Activated T-helper 2 cell treated with anti-CD3 and anti-CD28 coated beads, Interferon-gamma antibody, Interleukin-2, Interleukin-4, amounts not matched to agents 10 μg/mL and 5 μg/mL and 100 μg/mL, durations not matched to agents 14 hours and 24 hours and 36 hours (primary cell): Measurements from ENCODE around the gene FAM83G. TPM values are rescaled to one million over a fixed set of nuclear protein-coding genes. Genes with fewer than 3 reads are reported as not detected.
"Not testable (repeated sequence)": the region's sequence is repeated elsewhere in the genome, so short reads cannot be mapped to it uniquely, and the experiment has no call there.

Source experiments
- DNase-seq: peaks from one replicate; pipeline ENCODE4 v3.0.0; 2021; ENCODE audit warnings: low spot score
- H3K27ac Mint-ChIP-seq: one replicate; pipeline ENCODE4 v1.8.0; 2021; ENCODE audit warnings: mixed read lengths
- H3K27me3 Mint-ChIP-seq: one replicate; pipeline ENCODE4 v1.8.0; 2021; ENCODE audit warnings: low read depth, mixed read lengths
- H3K36me3 Mint-ChIP-seq: one replicate; pipeline ENCODE4 v1.8.0; 2021; ENCODE audit warnings: low read depth, mixed read lengths
- H3K4me1 Mint-ChIP-seq: one replicate; pipeline ENCODE4 v1.8.0; 2021; ENCODE audit warnings: low read depth, mixed read lengths
- H3K4me3 Mint-ChIP-seq: one replicate; pipeline ENCODE4 v1.8.0; 2021; ENCODE audit warnings: low read depth, mild to moderate bottlenecking, moderate library complexity, mixed read lengths
- H3K9me3 Mint-ChIP-seq: one replicate; pipeline ENCODE4 v1.8.0; 2021; ENCODE audit warnings: mixed read lengths
- intact Hi-C: fragments of 100-400 bp; cut with micrococcal nuclease; formaldehyde crosslinking; loops from one replicate; pipeline ENCODE4 v1.15.1; 2023
- total RNA-seq: library from RNA; stranded (reverse); gene quantifications from 2 replicates; pipeline ENCODE4 v1.2.3, GENCODE V29; 2022

FAM83G gene, protein sequence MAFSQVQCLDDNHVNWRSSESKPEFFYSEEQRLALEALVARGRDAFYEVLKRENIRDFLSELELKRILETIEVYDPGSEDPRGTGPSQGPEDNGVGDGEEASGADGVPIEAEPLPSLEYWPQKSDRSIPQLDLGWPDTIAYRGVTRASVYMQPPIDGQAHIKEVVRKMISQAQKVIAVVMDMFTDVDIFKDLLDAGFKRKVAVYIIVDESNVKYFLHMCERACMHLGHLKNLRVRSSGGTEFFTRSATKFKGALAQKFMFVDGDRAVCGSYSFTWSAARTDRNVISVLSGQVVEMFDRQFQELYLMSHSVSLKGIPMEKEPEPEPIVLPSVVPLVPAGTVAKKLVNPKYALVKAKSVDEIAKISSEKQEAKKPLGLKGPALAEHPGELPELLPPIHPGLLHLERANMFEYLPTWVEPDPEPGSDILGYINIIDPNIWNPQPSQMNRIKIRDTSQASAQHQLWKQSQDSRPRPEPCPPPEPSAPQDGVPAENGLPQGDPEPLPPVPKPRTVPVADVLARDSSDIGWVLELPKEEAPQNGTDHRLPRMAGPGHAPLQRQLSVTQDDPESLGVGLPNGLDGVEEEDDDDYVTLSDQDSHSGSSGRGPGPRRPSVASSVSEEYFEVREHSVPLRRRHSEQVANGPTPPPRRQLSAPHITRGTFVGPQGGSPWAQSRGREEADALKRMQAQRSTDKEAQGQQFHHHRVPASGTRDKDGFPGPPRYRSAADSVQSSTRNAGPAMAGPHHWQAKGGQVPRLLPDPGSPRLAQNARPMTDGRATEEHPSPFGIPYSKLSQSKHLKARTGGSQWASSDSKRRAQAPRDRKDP
- 14.0 and 15.3 TPM in 2 replicates for total RNA-seq

DNA sequence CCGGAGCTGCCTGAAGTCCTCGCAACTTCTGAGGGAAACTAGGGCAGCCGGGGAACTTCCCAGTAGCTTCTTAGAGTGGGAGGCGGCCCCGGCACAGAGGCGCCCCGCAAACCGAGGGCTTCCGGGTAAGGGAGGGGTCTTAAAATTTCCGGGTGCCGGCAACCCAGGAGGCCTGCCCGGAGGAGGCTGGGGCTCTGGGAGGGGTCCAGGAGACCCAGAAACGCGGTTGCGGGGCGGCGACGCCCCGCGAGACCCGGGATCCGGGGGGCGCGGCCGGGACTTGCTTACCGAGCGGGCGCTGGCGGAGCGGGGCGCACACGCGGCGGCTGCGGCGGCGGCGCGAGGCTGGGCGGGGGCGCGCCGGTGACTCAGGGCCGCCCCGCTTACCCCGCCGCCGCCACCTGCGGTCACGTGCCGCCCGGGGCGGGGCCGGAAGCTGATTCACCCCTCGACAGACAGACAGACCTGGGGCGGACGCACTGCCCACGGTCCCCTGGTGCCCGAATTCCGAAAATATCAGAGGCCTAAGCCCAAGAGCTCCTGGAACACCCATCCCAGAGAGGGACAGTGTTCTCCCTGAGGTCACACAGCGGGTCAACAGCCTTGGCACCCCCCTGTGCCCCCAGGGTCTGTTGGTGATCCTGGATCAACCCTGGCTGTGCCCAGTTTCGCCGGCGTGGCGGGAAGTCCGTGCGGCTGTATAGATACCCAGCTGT, at the start of gene FAM83G:
TSS of gene FAM83G (minus strand) at position 344 of the 716 bp plus-strand sequence. CDS start 723 bp downstream, outside the sequence.
- Mint-ChIP-seq H3K9me3 (no peaks in the 10 kb centered on the region), H3K4me3 (peak within 1 kb of the TSS; percentile 86), H3K36me3 (peaks cover 17% of the 10 kb centered on the region), H3K27me3 (peaks cover 8% of the 10 kb centered on the region), H3K27ac (peak within 1 kb of the TSS; percentile 68), H3K4me1 (peaks cover 25% of the 10 kb centered on the region)
- intact Hi-C loops, result no loop called here
- DNase-seq, result peak; percentile 80

DNA sequence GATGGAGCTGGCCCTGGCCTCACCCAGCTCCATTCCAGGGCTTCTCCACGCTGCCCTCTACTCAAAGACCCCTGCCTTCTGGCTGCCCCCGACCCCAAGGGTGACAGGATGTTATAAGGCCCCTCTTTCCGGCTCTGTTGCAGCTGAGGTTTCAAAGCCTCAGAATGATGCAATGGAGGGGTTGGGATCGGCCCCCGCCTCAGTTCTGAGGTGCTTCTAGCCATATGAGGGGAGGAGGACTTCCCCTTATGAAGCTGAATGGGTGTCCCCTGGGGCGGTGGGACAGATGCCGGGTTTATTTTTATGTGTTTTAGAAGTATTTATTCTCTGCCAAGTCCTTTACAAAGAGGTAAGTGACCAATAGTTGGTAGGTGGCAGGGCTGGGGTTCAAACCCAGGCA, 44.3 kb upstream of the FAM83G start:
- H3K27me3 Mint-ChIP-seq, H3K27ac Mint-ChIP-seq, H3K4me3 Mint-ChIP-seq, H3K36me3 Mint-ChIP-seq, H3K4me1 Mint-ChIP-seq, intact Hi-C loops, H3K9me3 Mint-ChIP-seq: not testable (repeated sequence)
- peak; percentile 6 for DNase-seq

DNA sequence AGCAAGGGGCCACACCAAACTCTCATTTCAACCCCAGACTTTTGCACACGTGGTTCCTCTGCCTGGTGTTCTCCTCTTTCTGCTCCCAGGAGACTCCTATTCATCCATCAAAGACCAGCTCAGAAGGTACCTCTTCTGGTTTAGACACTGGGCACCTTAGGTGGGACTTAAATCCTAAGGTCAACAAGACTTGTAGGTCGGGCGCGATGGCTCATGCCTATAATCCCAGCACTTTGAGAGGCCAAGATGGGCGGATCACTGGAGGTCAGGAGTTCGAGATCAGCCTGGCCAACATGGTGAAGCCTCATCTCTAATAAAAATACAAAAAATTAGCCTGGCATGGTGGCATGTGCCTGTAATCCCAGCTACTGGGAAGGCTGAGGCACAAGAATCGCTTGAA, 42.9 kb upstream of the FAM83G start:
- intact Hi-C loops, H3K9me3 Mint-ChIP-seq, H3K36me3 Mint-ChIP-seq, H3K4me1 Mint-ChIP-seq, H3K27me3 Mint-ChIP-seq, H3K4me3 Mint-ChIP-seq, H3K27ac Mint-ChIP-seq: not testable (repeated sequence)
- peak; percentile 1 for DNase-seq

DNA sequence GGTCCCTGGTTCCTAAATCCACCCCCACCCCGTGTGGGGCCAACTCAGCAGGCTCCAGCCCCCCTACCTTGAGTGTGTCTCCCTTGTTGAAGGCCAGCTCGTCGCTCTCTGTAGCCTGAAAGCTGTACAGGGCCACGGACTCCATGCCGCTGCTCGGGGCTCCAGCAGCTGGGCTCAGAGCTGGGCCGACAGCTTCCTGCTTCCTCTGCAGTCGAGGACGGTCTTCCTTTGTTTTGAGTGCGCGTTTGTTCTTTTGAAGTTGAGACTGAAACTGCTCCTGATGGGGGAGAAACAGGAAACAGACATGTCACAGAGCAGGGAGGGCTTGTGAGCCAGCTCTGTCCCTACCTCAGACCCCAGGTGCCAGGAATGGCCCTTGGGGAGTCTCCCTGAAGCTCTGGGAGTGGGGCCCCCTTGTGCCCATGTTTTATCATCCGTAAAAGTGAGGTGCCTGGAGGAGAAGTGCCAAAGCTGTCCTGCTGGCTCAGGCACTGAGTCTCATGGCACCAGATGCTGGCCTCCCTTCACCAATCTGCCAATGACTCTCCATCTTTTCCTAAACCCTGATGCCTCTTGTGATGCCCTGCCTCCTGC, 42.3 kb upstream of the FAM83G start, which contains the start of gene GRAP:
TSS of gene GRAP (minus strand) at position 176 of the 594 bp plus-strand sequence. CDS start at position 145, 31 bp downstream.
- H3K27me3 Mint-ChIP-seq, H3K36me3 Mint-ChIP-seq, H3K4me1 Mint-ChIP-seq, intact Hi-C loops, DNase-seq, H3K9me3 Mint-ChIP-seq, H3K4me3 Mint-ChIP-seq, H3K27ac Mint-ChIP-seq: not testable (repeated sequence)

DNA sequence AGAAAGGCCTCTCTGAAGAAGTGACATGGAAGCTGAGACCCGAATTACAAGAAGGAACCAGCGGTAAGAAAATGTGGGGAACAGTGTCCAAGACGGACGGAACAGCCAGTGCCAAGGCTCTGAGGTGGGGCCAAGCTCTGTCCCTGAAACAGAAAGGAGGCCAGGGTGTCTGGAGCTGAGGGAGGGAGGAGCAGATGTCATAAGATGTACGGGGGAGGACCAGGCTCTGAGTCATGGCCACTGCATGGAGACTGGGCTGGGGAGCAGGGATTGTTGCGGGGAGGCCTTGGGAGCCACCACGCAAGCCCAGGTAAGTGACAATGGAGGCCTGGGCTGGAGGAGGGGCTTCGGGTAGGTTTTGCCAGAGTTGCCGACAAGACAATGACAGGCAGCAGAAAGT, 40.1 kb upstream of the FAM83G start:
- intact Hi-C loops, H3K27me3 Mint-ChIP-seq, H3K4me3 Mint-ChIP-seq, DNase-seq, H3K4me1 Mint-ChIP-seq, H3K27ac Mint-ChIP-seq, H3K9me3 Mint-ChIP-seq, H3K36me3 Mint-ChIP-seq: not testable (repeated sequence)

DNA sequence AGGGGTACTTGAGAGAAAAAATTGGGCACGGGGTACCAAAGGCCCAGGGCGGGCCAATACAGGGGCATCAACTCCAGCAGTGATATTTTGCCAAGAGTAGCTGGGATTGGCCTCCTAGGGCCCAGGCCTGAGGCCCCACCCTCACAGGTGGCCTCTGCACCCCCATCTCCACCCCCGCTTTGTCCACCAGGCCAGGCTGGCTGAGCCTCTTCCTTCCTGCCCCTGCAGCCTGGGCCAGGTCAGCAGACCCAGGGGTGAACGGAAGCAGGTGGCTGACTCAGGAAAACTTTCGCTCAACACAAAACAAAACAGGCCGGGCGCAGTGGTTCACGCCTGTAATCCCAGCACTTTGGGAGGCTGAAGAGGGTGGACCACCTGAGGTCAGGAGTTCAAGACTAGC, 38.5 kb upstream of the FAM83G start:
- H3K4me3 Mint-ChIP-seq, H3K4me1 Mint-ChIP-seq, H3K27me3 Mint-ChIP-seq, H3K9me3 Mint-ChIP-seq, H3K27ac Mint-ChIP-seq, DNase-seq, intact Hi-C loops, H3K36me3 Mint-ChIP-seq: not testable (repeated sequence)

DNA sequence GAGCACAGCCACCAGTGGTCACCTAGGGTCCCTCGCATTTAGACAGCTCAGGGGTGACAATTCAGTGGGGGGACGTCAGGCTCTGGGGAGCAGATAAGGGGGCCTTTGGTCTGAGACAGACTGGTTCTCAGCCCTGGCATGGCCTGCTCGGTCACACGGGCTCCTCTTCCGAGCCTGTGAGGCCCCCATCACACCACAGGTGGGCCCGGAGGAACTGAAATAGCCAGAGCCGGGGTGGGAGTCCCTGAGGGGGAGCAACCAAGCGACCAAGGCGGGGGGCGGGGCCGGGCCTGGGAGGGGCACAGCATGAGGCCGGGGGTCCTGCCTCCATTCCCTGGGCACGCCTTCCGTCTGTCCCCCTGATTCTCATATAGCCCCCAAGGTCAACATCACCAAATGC, 37.8 kb upstream of the FAM83G start:
- H3K9me3 Mint-ChIP-seq, H3K4me3 Mint-ChIP-seq, H3K4me1 Mint-ChIP-seq, DNase-seq, H3K27ac Mint-ChIP-seq, H3K36me3 Mint-ChIP-seq, H3K27me3 Mint-ChIP-seq, intact Hi-C loops: not testable (repeated sequence)

DNA sequence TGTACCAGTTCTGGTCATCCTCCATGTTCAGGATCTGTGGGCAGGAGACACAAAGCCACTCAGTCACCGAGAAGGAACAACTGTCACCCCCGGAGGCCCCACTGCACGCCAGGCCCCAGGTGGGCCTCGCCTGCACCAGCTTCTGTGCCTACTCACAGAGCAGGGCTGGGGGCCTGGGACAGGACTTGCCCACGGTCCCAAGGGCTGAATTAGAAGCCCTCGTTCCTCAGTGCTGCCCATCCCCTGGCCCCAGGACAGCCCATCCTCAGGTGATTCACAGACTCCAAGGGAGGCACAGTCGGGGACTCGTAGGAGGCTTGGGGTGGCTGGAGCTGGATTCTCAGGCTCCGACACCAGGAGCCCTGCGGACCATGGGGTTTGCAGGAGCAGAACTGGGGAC, 37.3 kb upstream of the FAM83G start:
- H3K9me3 Mint-ChIP-seq, H3K27ac Mint-ChIP-seq, H3K4me3 Mint-ChIP-seq, intact Hi-C loops, H3K36me3 Mint-ChIP-seq, H3K4me1 Mint-ChIP-seq, H3K27me3 Mint-ChIP-seq, DNase-seq: not testable (repeated sequence)

DNA sequence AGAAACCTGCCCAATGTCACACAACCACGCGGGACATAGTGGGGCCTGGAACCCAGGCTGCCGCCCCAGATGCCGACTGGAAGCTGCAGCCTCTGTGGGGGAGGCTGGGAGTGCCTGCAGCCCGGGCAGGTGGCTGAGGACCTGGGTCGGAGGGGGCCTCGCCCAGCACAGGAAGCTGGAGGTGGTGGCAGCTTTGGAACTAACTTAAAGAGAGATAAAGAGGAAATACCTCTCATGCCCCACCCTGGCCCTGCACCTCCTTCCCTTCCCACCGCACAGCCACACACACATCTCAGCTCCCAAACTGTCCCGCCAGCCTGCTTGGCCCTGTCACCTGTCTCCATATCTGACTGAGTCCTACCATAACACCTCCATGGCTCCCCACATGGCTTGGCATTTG, 35.8 kb upstream of the FAM83G start:
- DNase-seq, intact Hi-C loops, H3K27ac Mint-ChIP-seq, H3K9me3 Mint-ChIP-seq, H3K4me3 Mint-ChIP-seq, H3K4me1 Mint-ChIP-seq, H3K27me3 Mint-ChIP-seq, H3K36me3 Mint-ChIP-seq: not testable (repeated sequence)

DNA sequence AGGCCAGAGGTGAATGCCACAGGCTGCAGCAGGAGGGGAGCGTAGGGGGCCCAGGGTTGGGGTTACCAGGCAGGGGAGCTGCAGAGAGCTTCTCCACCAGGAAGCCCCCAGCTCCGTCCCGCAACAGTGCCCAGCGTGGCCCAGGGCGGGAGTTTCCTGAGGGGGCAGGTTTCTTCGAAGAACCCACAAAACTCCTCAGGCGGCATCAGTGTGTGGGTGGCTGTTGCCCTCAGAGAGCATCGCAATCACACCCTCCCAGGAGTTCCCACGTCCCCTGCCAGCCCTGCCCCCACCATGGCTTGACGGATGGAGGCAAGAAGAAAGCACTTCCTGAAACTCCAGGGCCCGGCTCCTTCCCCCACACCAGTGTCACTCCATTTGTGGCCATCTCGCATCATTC, 34.2 kb upstream of the FAM83G start:
- H3K27ac Mint-ChIP-seq, result not testable (repeated sequence)

DNA sequence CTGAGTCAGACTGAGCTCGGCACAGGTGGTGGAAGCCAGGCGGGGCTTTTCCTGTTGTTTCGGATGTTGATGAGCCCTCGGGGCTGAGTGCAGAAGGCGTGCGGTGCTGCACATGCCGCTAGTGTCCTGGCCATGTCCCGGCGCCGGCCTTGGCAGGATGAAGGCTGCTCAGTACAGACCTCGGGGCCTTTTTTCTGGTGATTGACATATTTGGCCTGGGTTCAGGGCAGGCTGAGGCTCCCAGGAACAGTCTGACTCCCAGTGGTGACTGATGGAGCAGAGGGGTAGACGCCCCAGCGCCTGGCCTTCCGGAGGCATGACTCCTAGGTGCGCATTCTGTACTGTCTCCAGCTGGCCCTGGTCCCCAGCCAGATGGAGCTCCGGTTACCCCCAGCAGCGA, 33.4 kb upstream of the FAM83G start:
- H3K27ac Mint-ChIP-seq, H3K4me1 Mint-ChIP-seq, H3K4me3 Mint-ChIP-seq, H3K9me3 Mint-ChIP-seq, DNase-seq, H3K27me3 Mint-ChIP-seq, H3K36me3 Mint-ChIP-seq, intact Hi-C loops: not testable (repeated sequence)

More for the DNA sequence above, 34.2 kb upstream of the FAM83G start:
- H3K4me1 Mint-ChIP-seq, H3K4me3 Mint-ChIP-seq, H3K27me3 Mint-ChIP-seq, H3K9me3 Mint-ChIP-seq, DNase-seq, intact Hi-C loops, H3K36me3 Mint-ChIP-seq: not testable (repeated sequence)

DNA sequence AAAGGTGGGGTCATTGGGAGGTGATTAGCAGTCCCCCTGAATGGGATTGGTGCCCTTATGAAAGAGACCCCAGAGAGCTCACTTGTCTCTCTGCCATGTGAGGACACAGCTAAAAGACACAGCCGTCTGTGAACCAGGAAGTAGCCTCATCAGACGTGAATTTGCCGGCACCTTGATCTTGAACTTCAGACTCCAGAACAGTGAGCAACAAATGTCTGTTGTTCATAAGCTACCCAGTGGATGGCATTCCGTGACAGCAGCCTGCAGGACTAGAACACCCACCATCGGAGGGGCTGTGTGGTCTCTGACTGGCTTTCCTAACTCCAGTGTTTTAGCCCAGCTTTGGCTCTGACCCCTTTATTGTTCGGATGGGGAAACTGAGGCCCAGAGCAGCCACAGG, 33.0 kb upstream of the FAM83G start:
- H3K4me3 Mint-ChIP-seq, intact Hi-C loops, H3K4me1 Mint-ChIP-seq, H3K9me3 Mint-ChIP-seq, DNase-seq, H3K27ac Mint-ChIP-seq, H3K36me3 Mint-ChIP-seq, H3K27me3 Mint-ChIP-seq: not testable (repeated sequence)
